HL-60 (cell line): ENCODE data around the gene CENPV.

Experiments
- POLR2AphosphoS5 ChIP-seq: IDR thresholded peaks from 2 replicates; pipeline ENCODE4 v1.6.1; 2012; ENCODE audit warnings: low read depth
- TF ChIP-seq, protein P1 (sequence below): IDR thresholded peaks from one replicate; pipeline ENCODE4 v1.5.1; 2011; ENCODE audit warnings: low read length, control low read depth, inconsistent platforms; ENCODE audit not compliant: insufficient read depth

DNA sequence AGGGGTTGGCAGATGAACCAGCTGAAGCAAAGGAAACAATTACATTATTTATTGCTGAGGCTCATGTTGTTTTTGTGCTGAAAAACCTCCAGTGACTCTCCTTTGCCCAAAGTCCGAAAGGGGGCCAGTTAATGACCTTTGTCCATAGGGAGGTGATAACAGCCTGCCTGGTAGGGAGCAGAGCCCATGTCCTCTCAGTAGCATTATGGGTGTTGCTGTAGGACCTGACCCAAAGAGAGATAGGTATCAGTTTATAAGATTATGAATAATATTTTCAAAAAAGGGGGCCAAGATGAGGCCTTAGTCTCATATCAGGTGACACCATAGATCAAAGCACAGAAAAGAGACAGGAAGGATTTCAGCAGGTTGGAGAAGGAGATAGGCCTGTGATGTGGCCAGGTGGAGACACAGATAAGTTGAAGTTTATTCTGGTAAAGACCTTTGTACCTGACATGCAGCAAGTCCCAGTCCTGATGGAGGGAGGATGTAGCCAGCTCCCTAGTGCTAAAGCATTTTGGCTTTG, 55.1 kb downstream of the CENPV start:
- TF ChIP-seq, protein P1, sequence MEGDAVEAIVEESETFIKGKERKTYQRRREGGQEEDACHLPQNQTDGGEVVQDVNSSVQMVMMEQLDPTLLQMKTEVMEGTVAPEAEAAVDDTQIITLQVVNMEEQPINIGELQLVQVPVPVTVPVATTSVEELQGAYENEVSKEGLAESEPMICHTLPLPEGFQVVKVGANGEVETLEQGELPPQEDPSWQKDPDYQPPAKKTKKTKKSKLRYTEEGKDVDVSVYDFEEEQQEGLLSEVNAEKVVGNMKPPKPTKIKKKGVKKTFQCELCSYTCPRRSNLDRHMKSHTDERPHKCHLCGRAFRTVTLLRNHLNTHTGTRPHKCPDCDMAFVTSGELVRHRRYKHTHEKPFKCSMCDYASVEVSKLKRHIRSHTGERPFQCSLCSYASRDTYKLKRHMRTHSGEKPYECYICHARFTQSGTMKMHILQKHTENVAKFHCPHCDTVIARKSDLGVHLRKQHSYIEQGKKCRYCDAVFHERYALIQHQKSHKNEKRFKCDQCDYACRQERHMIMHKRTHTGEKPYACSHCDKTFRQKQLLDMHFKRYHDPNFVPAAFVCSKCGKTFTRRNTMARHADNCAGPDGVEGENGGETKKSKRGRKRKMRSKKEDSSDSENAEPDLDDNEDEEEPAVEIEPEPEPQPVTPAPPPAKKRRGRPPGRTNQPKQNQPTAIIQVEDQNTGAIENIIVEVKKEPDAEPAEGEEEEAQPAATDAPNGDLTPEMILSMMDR: no peak
- no peak for TF ChIP-seq POLR2AphosphoS5
